Measurements from ENCODE around the gene PAM16.

DNA sequence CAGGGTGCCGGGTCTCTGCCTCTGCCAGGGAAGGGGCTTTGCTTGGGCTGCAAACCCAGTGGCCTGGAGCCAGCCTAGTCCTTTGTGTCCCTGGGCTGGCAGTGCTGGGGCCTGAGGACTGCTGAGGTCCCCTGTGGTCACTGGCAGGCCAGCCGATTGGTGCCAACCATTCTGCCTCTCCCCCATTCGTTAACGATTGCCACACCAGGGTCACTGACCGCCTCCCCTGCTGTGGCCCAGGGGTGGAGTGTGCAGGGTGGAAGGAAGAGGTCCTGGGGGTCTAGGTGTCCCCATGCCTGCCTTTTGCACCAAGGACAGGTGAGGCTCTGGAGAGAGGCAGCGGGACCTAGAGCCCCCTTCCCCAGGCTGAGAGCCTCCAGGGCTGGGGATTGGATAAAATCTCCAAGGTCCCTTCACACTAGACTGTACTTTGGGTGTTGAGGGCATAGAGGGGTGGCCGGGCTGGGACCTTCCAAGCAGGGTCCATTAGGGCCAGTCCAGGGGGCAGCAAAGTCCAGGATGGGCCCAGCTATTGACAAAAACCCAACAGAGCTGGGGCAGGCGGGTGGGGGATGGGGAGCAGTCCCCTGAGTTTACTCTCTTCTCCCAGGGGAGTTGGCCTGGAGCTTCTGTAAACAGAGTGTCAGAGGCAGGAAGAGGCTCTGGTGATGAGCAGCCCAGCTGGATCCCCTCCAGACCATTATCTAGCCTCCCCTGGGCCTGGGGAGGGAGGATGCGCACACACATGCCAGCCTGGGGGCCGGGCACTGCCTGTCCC, 21.6 kb upstream of the PAM16 start:
- no peak for TF ChIP-seq SETDB1 (IDR thresholded peaks at IDR 0.05; ENCODE audit: insufficient read length, low read length)
- TF ChIP-seq, protein P1, sequence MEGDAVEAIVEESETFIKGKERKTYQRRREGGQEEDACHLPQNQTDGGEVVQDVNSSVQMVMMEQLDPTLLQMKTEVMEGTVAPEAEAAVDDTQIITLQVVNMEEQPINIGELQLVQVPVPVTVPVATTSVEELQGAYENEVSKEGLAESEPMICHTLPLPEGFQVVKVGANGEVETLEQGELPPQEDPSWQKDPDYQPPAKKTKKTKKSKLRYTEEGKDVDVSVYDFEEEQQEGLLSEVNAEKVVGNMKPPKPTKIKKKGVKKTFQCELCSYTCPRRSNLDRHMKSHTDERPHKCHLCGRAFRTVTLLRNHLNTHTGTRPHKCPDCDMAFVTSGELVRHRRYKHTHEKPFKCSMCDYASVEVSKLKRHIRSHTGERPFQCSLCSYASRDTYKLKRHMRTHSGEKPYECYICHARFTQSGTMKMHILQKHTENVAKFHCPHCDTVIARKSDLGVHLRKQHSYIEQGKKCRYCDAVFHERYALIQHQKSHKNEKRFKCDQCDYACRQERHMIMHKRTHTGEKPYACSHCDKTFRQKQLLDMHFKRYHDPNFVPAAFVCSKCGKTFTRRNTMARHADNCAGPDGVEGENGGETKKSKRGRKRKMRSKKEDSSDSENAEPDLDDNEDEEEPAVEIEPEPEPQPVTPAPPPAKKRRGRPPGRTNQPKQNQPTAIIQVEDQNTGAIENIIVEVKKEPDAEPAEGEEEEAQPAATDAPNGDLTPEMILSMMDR (tag by site-specific recombination; IDR thresholded peaks at IDR 0.05): no peak
- no peak for TF ChIP-seq MZF1 (tag by site-specific recombination; IDR thresholded peaks at IDR 0.05; ENCODE audit: borderline replicate concordance)
- TF ChIP-seq ZNF184 (tag by site-specific recombination; IDR thresholded peaks at IDR 0.05): no peak
- TF ChIP-seq ZNF473 (tag by site-specific recombination; IDR thresholded peaks at IDR 0.05): no peak
- TF ChIP-seq, protein P2, sequence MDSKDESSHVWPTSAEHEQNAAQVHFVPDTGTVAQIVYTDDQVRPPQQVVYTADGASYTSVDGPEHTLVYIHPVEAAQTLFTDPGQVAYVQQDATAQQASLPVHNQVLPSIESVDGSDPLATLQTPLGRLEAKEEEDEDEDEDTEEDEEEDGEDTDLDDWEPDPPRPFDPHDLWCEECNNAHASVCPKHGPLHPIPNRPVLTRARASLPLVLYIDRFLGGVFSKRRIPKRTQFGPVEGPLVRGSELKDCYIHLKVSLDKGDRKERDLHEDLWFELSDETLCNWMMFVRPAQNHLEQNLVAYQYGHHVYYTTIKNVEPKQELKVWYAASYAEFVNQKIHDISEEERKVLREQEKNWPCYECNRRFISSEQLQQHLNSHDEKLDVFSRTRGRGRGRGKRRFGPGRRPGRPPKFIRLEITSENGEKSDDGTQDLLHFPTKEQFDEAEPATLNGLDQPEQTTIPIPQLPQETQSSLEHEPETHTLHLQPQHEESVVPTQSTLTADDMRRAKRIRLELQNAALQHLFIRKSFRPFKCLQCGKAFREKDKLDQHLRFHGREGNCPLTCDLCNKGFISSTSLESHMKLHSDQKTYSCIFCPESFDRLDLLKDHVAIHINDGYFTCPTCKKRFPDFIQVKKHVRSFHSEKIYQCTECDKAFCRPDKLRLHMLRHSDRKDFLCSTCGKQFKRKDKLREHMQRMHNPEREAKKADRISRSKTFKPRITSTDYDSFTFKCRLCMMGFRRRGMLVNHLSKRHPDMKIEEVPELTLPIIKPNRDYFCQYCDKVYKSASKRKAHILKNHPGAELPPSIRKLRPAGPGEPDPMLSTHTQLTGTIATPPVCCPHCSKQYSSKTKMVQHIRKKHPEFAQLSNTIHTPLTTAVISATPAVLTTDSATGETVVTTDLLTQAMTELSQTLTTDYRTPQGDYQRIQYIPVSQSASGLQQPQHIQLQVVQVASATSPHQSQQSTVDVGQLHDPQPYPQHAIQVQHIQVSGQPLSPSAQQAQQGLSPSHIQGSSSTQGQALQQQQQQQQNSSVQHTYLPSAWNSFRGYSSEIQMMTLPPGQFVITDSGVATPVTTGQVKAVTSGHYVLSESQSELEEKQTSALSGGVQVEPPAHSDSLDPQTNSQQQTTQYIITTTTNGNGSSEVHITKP (tag by site-specific recombination; IDR thresholded peaks at IDR 0.05): no peak
- TF ChIP-seq ZNF555 (tag by site-specific recombination; conservative IDR thresholded peaks at IDR 0.05): no peak
- TF ChIP-seq KLF16 (tag by site-specific recombination; IDR thresholded peaks at IDR 0.05): no peak
- no peak for TF ChIP-seq YY1 (tag by site-specific recombination; IDR thresholded peaks at IDR 0.05)
- no peak for TF ChIP-seq ZNF510 (tag by site-specific recombination; IDR thresholded peaks at IDR 0.05; ENCODE audit: insufficient replicate concordance)
- no peak for TF ChIP-seq ZFHX2 (tag by site-specific recombination; conservative IDR thresholded peaks at IDR 0.05)
- no peak for TF ChIP-seq ZNF549 (tag by site-specific recombination; IDR thresholded peaks at IDR 0.05)
